Activated T-cell treated with anti-CD3 and anti-CD28 coated beads for 24 hours (primary cell): ENCODE data around the gene LRRK1.

Experiments
- DNase-seq: peaks from one replicate; pipeline ENCODE4 v3.0.0-alpha.2; 2020; ENCODE audit warnings: low read depth

LRRK1 gene

GRCh38 chr15:101114610-101115009, 195.5 kb downstream of the LRRK1 start:
- no peak for DNase-seq

- DNase-seq = no peak
Observed at GRCh38 chr15:101115393-101115785, 196.2 kb downstream of the LRRK1 start.

- no peak for DNase-seq
Observed at GRCh38 chr15:101115786-101116680, 196.9 kb downstream of the LRRK1 start.

GRCh38 chr15:101116681-101116976, 197.5 kb downstream of the LRRK1 start:
- no peak for DNase-seq

GRCh38 chr15:101118116-101118515, 199.0 kb downstream of the LRRK1 start:
- no peak for DNase-seq

- no peak for DNase-seq
Observed at GRCh38 chr15:101118615-101119014, 199.5 kb downstream of the LRRK1 start.

- no peak for DNase-seq
Observed at GRCh38 chr15:101119181-101119580, 200.0 kb downstream of the LRRK1 start.
